Measurements from ENCODE around the gene G0S2. TPM values are rescaled to one million over a fixed set of nuclear protein-coding genes. Genes with fewer than 3 reads are reported as not detected.

Gene G0S2
- total RNA-seq, 2 experiments from 2014 or later, result 0.70 to 1.5 TPM

GRCh38 chr1:209720826-209721225 is 45.6 kb downstream of the G0S2 start:
- ATAC-seq (no peak), DNase-seq (no peak)
- no peaks in the 10 kb centered on the region for H3K9me3 Mint-ChIP-seq (ENCODE audit: low read depth)
- no peak overlapping the region for H3K27ac Mint-ChIP-seq
- CTCF ChIA-PET, result interaction anchor here (0.7 kb wide), 1 partner anchor 170 kb away, joined by 3 read pairs; no protein-coding TSS in a partner anchor
- peaks cover 2% of the 10 kb centered on the region for H3K36me3 Mint-ChIP-seq
- no peak overlapping the region for H3K4me3 Mint-ChIP-seq
- H3K27me3 Mint-ChIP-seq, result no peaks in the 10 kb centered on the region
- H3K4me1 Mint-ChIP-seq, result peaks cover 10% of the 10 kb centered on the region

- no peak overlapping the region for H3K4me3 Mint-ChIP-seq
- ATAC-seq (no peak), DNase-seq (no peak)
- CTCF ChIA-PET, result interaction anchor here (0.7 kb wide), 1 partner anchor 169 kb away, joined by 3 read pairs; no protein-coding TSS in a partner anchor
- H3K9me3 Mint-ChIP-seq (ENCODE audit: low read depth), result no peaks in the 10 kb centered on the region
- peaks cover 2% of the 10 kb centered on the region for H3K36me3 Mint-ChIP-seq
- H3K4me1 Mint-ChIP-seq, result peaks cover 9% of the 10 kb centered on the region
- no peak overlapping the region for H3K27ac Mint-ChIP-seq
- no peaks in the 10 kb centered on the region for H3K27me3 Mint-ChIP-seq
Observed at GRCh38 chr1:209721323-209721722, 46.1 kb downstream of the G0S2 start.

- Mint-ChIP-seq H3K4me3 (no peak overlapping the region), H3K27me3 (no peaks in the 10 kb centered on the region), H3K4me1 (peaks cover 13% of the 10 kb centered on the region), H3K9me3 (ENCODE audit: low read depth) (no peaks in the 10 kb centered on the region), H3K27ac (no peak overlapping the region), H3K36me3 (peaks cover 5% of the 10 kb centered on the region)
- ATAC-seq (no peak), DNase-seq (no peak)
- CTCF ChIA-PET, result interaction anchor here (1.0 to 1.5 kb wide), 2 partner anchors 30 to 32 kb away, joined by 3 read pairs; no protein-coding TSS in a partner anchor
Observed at GRCh38 chr1:209723265-209723664, 48.1 kb downstream of the G0S2 start.

GRCh38 chr1:209723756-209724693 is 48.8 kb downstream of the G0S2 start:
- ATAC-seq, result peak; percentile 45
- H3K4me1 Mint-ChIP-seq, result peaks cover 13% of the 10 kb centered on the region

More at GRCh38 chr1:209723756-209724693, 48.8 kb downstream of the G0S2 start:
- Mint-ChIP-seq H3K9me3 (ENCODE audit: low read depth) (no peaks in the 10 kb centered on the region), H3K27ac (peak overlapping the region; percentile 73), H3K36me3 (peaks cover 5% of the 10 kb centered on the region), H3K4me3 (no peak overlapping the region), H3K27me3 (no peaks in the 10 kb centered on the region)
- CTCF ChIA-PET, result interaction anchor here (1.1 to 2.1 kb wide), 4 partner anchors 24 to 155 kb away, joined by 3 to 6 read pairs (median 4); no protein-coding TSS in a partner anchor
- no peak for DNase-seq

Other genes starting within 250 kb of the G0S2 start
- gene CAMK1G, start 91.7 kb upstream of the G0S2 start, total RNA-seq, result not detected
- gene LAMB3, start 23.0 kb upstream of the G0S2 start, total RNA-seq, result 1 to 10 TPM; 1.3 to 2.5 TPM
- under 1 TPM in 1 of 2 experiments, not detected in 1; 0.91 TPM for gene HSD11B1, start 29.4 kb downstream of the G0S2 start, total RNA-seq
- gene TRAF3IP3, start 80.6 kb downstream of the G0S2 start, total RNA-seq, result 100 to 1,000 TPM; 351 to 406 TPM
- 1 to 10 TPM; 2.8 to 3.0 TPM for gene C1orf74, start 109.1 kb downstream of the G0S2 start, total RNA-seq
- 1 to 10 TPM; 1.3 to 1.7 TPM for gene IRF6, start 130.7 kb downstream of the G0S2 start, total RNA-seq
- gene UTP25, start 152.6 kb downstream of the G0S2 start, total RNA-seq, result 1 to 10 TPM; 4.7 to 9.7 TPM

Data from activated CD8-positive, alpha-beta memory T cell treated with anti-CD3 and anti-CD28 coated beads, Interleukin-2, amount 10 ng/mL, durations not matched to agents 7 days and 5 days (primary cell).